HG03064 (cell line): ENCODE data around the gene SH3RF1.
A peak's percentile ranks its signal among the peaks of the same experiment; 100 is the strongest.

Experiments
- ATAC-seq: cut with Tn5 transposase; IDR thresholded peaks from one replicate; pipeline ENCODE4 v1.9.1; 2021; ENCODE audit warnings: low read depth; ENCODE audit not compliant: unreplicated experiment

The SH3RF1 gene

DNA sequence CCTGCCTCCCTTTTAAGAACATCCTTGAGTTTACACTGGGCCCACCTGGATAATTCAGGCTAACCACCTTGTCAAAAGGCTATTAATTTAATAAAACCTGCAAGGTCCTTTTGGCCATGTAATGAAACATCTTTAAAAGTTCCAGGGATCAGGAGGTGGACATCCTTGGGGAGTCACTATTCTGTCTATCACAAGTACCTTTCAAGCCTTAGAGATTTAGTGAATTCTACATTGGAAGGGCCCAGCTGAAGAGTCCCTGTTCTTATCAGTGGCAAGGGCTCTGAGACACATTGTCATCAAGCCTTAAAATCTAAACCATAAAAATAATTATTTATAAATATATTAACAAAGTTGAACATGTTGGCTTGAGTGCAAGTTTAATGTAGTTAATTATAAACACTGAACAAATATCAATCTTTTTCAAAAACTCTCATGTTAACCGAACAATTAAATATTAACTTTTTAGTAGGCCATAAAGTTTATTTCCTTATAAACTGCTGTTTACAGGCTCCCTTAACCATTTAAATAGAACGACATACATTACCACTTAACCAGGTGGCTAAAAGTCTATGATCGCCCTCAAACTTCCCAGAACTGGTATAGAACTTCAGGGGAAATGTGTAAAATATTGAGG is 156.3 kb downstream of the SH3RF1 start:
- no peak for ATAC-seq

DNA sequence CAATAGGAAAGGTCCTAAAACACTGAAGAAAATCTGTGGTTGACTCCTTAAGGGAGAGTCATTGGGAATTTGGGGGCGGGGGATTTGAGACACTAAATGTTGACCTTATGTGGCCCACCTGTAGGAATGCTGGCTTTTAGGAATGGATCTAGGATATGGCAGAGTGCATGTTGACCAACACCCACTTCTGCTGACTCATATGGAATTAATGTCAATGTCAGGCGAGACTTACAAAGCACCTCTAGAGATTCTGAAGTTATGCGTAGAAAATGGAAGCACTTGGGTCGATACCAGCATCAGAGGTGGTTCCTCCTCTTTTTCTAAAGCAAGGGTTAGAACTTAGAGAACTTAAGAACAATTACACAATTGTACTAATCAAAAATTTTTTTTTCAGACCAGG is 160.1 kb downstream of the SH3RF1 start:
- ATAC-seq: no peak

DNA sequence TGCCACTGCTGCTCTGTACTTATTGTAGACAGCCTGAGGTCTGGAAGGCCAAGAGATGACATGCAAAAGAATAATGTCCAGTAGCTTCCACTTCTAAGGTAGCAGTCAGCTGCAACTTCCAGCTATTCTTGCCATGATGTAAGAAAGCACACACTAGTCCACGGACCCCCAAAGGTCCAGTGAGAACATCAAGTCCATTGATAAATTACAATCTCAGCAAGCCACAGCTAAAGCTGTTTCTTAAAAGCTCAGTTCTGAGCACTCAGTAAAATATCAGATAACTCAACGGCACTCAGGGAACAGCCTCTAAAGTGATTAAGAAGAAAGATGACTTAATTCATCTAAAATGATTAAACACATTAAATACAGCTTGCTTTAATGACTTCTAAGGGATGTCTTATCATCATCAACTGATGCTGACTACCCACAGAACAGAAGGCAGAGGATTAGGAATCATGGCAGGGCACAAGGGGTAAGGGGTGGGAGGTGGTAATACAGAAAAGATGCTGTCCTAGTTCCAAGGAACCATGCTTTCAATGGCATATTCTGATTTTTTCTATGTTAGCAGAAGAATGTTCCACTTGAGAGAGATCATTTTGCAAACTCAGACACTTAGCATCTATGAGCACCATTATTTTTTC is 161.6 kb downstream of the SH3RF1 start:
- no peak for ATAC-seq

DNA sequence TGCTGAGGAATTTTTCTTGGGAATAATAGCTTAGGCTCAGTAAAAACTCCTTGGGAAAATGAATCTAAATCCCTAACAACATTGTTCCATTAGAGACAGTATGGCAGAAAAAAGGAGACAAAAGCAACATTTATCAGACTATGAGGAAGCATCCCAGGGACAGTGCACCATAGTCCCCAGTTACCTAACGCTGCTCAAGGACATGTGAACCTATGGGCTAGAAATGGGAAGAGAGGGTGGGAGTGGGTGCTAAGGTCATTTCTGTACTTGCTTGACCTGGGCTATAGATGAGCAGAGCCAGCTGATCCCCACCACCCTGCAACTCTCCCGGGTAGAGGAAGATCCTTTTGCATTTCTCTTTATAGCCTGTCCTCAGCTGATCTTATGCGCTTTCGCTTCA is 162.5 kb downstream of the SH3RF1 start:
- no peak for ATAC-seq

DNA sequence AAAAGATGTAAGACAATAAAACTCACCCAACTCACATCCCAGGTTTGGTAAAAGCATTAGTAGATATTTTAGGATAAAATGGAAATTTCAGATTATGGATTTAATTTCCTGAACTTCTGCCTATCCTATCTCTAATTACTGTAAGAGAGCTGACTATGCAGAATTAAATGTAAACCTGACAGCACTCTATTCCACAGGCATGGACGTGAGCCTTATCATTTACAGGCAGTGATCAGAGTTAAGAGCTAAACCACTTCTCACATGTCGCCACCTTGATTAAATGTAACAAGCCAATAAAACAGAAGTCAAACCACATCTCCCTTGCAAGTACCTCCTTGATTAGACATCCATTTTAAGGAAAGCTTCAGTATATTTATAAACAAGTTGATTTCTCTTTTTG is 163.2 kb downstream of the SH3RF1 start:
- ATAC-seq: no peak

DNA sequence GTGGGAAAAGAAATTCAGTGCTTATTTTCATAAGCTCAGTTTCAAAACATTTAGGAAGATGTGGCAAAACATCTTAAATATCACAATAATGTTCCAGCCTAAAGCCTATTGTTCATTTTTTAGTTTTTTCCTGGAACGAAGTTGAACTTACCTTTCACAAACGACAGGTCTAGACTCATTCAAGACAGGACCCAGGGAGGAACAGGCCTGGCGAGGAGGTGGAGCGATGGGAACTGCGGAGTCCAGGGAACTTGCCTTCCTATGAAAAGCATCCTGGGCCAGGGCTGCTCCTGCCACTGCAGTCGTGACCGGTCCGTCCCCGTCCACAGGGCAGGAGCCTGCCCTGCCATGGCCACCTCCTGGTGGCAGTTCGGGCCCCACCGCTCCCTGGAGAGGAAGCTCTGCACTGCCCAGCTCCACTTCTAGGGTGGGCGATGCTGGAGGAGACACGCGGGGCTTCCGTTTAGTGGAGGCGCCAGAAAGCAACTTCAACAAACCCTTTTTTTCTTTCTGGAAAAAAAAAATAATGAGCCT is 164.0 kb downstream of the SH3RF1 start:
- no peak for ATAC-seq

DNA sequence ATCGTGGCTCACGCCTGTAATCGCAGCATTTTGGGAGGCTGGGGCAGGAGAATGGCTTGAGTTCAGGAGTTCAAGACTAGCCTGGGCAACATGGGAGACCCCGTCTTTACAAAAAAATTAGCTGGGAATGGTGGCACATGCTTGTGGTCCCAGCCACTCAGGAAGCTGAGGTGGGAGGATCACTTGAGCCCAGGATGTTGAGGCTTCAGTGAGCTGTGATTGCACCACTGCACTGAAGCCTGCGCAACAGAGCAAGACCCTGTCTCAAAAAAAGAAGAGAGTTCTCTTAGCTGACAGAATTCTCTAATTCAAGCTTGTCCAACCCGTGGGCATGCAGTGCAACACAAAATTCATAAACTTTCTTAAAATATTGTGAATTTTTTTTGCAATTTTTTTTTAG is 165.1 kb downstream of the SH3RF1 start:
- ATAC-seq: no peak

DNA sequence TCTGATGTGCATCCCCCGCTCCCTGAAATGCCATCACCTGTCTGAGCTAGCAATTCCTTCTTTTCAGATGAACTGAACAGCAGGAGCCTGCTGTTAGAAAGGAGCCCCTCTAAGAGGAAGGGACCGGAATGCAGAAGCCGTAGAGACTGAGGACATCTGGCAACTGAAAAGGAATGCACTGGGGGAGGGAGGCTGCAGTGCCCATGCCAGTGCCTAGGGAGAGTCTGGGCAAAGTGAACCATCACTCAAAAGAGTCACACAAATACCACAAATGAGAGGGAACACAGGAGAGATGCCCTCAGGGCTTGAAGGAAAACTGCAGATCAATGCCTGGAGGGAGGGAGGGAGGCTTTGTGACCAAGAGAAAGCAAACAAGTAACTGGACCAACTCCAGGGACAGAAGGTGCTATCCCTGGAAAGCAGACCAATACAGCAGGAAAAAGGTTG is 166.8 kb downstream of the SH3RF1 start:
- no peak for ATAC-seq

DNA sequence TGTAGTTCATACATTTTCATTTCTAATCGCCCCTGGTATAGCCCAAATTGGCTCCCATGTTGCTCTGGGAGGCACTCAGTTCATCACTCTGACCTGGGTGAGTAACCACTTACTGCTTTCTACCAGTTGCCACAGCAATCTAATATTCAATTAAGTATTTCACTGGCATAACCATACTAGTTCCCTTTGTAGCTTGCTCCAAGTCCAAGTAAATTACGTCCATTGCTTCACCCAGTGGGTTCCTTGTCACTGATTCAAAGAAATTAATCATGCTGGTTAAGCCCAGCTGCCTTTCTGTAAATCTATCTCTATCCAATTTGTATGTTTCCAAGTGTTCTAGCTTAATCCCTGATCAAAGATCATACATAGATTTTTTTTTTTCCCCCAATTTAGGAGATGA is 168.7 kb downstream of the SH3RF1 start:
- ATAC-seq: no peak

DNA sequence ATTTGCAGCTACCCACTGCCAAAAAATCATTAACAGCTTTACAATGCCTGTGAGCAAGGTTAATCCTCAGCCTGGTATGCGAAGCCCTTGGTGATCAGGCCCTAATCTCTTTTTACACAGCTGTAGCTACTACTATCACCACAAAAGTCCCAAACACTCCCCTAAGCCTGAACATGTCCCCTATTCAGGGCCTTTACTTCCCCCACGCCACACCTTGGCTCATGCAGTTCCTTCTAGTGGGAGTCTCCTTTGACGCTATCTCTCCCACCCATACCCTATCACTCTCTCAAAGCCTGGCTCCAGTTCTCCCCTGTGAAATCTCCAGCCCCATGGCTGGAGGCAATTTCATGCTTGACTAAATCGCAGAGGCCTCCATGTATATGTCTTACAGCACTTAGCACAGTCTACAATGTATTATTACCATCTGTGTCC is 170.1 kb downstream of the SH3RF1 start:
- no peak for ATAC-seq

DNA sequence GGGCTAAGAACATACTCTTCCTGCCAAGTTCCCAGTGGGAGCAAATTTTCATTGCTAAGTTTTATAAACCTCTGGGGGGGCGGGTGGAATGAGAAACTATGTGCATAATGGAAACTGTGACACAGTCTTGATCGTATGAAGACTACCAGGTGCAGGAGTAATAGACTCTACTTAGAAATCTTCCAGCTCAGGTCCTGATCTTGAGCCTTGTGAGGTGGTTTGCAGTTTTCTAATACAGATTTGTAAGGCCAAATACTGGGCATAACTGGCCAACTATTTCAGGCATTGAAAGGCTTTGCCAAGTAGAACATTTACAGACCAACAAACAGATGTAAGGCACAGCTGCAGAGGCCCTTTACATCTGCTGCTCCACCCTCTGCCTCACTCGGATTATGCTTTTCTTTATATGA is 171.0 kb downstream of the SH3RF1 start:
- ATAC-seq: peak; percentile 44

DNA sequence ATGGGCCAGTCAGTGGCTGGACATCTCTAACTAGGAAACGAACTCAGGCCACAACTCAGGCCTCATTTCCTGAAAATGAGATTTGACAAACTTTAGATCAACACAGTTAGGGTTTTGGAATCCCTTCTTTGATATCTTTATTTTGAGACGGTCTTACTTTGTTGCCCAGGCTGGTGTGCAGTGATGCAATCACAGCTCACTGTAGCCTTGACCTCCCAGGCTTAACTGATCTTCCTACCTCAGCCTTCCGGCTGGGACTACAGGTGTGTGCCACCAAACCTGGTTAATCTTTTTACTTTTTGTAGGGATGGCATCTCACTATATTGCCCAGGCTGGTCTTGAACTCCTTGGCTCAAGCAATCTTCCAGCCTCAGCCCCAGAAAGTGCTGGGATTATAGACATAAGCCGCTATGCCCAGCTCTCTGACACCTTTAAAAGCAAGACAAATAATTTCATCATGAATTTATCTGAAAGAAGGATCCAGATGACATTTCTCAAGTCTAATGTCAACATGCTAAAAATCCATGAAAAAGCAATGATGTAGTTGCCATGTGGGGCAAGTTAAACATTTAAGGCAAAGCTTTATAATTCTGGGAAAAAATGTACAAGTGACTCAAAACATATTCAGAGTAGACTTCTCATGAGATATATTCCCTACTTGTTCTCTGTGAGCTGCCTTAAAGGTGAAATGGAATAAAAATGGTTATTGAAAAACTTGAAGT is 171.6 kb downstream of the SH3RF1 start:
- no peak for ATAC-seq

DNA sequence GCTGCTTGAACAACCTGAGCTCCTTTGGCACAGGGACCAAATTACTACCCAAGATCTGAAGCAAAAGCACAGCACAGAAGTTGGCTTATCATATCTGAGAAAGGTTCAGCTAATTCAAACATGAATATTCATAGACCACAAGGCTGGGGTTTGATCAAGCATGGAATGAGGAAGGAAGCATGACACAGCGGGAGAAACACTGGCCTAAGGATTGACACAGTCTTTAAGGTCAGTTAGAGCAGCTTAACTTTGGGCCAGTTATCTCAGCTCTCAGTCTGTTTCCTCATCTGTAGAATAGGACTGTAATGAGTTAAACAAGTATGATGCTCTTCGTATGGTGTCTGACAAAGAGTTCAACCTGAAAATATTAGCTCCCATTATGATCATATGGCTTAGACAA is 172.2 kb downstream of the SH3RF1 start:
- peak; percentile 44 for ATAC-seq

DNA sequence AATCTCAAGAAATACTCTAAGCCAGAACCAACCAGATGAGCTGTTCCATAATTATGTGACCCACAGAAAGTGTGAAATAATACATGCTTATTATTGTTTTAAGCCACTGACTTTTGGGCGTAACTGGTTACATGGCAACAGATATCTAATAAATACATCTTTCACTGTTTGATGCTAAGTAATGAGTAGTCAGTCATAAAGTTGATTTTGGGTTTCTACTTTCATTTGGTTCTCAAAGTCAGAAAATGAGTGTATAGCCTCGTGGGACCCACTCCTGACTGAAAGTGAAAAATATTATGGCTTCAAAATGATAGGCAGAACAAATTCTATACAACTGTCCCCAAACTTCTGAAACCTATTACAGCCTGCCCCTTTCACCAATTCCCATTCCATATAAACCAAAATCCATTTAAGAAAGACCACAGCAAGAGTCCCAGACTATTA is 172.7 kb downstream of the SH3RF1 start:
- ATAC-seq: peak; percentile 52

DNA sequence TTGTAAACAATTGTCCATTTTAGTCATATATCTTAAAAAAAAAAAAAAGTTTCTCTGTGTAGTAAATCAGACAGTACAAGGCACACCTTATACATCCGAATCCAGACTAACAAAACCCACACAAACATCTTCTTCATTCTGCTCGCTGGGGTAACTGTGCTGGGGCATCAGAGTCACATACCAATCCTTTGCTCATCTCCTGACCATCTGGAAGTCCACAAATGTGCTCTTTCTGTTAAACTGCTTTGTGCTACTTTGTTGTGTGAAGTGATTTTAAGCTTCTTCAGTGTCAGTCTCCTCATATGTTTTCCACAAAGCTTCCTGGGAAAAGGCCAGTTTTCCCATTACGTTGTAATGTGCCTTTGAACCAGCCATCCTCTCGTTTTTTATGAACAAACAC is 174.5 kb downstream of the SH3RF1 start:
- no peak for ATAC-seq

DNA sequence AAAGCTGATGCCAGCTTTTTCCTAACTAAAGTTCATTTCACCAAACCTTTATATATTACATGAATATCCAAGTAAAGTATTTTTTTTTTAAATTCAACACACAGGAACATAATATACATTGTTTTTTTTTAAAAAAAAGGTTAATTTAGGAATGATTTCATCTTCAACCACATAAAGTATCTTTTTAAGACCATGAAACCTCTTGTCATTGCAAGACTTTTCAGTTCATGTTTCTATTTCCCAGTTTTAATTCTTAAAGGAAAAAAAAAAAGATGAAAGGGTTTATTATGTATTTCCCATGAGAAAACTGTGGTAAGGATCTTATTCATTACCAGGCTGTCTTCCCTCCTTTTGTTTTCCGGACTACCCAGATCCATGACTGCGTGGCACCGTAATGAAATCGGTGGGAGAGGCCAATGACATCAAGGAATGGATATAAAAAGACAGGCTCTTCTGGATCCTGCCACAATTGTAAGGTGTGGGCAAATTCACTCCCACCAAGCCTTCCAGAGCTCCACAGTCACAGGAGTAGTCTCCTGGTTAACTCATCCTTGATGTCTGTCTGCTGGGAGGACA is 176.0 kb downstream of the SH3RF1 start:
- no peak for ATAC-seq

DNA sequence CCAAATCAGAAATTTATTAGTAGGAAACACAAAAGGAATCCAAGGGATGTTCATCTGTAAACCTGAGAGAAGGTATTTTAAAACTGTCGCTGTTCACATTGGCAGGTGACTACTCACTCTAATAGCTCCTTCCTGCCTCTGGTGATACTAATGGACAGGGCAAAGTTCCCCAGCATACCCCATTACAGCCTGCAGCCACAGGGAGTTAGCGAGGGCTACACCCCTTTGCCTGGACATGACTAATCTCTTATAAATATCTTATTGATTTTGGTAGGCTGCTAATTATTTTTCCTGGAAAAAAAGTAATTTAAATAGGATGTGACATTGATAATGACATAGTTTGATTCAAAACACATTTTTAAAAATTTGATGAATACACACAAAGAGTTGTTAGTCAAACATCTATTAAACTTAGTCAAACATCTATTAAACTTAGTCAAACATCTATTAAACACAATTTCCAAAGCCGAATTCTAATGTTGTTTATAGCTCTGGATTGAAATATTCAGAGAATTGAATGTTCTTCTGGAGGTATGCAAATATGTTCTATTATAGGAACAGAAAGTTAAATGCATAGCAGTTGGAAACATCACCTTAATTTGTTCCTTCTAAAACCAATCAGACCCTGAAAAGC is 177.8 kb downstream of the SH3RF1 start:
- ATAC-seq: no peak

DNA sequence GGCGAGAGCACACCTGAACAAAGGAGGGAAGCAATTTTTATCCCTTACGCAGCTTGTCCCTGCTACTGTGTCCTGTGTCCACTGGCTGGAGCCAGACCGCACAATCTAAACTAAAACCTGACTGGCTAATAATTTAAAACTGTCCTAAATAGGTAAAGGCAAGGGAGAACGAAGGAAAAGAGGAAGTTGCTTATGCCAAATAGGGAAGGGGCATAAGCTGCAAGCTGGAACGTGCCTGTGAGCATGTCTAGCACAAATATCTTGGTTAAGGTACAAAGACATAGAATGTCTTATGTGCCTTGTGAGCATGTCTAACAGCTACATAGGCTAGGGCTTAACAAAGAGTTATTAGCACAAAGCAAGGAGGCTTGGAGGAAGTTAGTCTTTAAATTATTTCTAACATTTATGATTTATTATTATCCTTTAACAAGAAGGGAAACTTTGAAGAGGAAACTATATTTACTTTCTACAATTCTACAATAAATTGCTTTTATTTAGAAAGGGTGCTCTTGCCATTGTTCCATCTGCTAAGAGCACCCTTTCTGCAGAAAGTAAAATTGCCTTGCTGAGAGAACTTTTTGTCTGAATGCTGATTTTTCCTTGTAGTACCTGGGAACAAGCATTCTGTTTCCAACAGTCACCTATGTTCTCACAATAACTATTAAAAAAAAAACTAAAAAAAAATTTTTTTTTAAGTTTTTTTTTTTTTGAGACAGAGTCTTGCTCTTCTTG is 180.1 kb downstream of the SH3RF1 start:
- no peak for ATAC-seq

DNA sequence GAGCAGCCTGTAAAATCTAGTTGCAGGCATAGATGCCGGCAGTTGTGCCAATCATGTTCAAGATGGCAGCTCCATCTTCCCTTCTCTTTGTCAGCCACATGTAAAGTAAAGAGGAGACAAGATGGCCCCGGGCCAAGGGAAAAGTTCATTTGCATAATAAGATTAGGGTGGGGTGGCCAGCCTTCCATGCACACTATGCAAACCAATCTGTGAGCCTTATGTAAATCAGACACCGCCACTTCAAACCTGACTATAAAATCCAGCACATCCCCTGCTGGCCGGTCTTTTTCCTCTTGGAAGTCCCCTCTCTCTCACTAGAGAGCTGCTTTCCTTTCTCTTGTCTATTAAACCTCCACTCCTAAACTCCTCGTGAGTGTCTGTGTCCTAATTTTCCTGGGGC is 181.8 kb downstream of the SH3RF1 start:
- no peak for ATAC-seq

DNA sequence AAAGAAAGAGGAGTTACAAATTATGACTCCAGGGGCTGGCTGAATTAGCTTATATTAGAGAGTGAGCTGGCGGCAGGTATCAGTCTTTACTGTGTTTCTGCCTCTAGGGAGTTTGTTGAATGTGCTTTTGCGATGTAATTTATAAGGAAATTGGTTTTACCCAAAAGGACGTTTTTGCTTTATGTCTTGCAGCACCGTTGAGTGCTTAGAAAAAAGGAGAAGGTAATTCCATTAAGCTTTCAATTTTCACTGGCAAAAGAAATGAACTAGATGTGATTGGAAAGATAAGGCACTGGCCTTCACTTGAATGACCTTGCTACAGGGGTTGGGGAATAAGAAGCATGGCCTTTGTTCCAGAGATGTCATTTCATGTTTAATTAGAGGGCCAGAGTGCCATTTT is 185.8 kb downstream of the SH3RF1 start:
- ATAC-seq: no peak
